GM18907 (cell line): ENCODE data around the gene PTPN21.

ENCODE experiments used
- ATAC-seq: cut with Tn5 transposase; IDR thresholded peaks from one replicate; pipeline ENCODE4 v1.9.1; 2021; ENCODE audit warnings: mild to moderate bottlenecking, moderate library complexity; ENCODE audit not compliant: unreplicated experiment

Gene PTPN21

DNA sequence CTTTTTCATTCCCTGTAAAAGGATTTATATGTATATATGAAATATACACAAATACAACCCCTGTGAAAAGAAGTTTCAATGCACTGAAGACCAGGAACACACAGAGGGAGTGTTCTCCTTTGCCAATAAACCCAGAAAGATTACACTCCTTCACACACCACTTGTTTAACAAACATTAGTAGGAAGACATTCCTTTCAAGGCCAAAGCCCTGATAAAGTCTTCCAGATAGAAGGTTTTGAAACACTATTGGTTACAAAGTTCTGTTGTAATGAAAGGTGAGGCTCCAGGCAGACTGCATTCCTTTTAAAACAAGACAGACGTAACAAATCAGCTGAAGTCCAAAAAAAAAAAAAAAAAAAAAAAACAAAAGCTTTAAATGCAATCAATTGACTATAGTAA lies 81.0 kb downstream of the PTPN21 start:
- no peak for ATAC-seq

- ATAC-seq, result no peak
Observed at GRCh38 chr14:88470542-88471440, 84.0 kb downstream of the PTPN21 start.

- ATAC-seq, result no peak
Observed at GRCh38 chr14:88468406-88468805, 86.4 kb downstream of the PTPN21 start.

GRCh38 chr14:88463318-88463717 lies 91.5 kb downstream of the PTPN21 start:
- no peak for ATAC-seq

DNA sequence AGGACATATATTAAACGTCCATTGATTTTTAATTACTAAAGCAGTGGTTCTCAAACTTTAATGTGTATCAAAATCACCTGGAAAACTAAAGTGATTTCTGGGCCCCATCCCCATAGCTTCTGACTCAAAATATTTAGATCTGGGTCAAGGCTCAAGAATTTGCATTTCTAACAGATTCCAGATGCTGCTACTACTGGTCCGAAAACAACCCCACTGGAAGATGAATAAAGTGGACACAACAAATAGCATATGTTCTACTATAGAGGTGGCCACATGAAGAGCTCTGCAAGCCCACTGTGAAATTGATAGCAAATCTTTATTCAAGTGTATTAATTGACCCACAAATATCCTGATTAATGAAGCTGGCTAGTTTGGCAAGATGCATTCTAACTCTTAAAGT lies 99.9 kb downstream of the PTPN21 start:
- no peak for ATAC-seq

DNA sequence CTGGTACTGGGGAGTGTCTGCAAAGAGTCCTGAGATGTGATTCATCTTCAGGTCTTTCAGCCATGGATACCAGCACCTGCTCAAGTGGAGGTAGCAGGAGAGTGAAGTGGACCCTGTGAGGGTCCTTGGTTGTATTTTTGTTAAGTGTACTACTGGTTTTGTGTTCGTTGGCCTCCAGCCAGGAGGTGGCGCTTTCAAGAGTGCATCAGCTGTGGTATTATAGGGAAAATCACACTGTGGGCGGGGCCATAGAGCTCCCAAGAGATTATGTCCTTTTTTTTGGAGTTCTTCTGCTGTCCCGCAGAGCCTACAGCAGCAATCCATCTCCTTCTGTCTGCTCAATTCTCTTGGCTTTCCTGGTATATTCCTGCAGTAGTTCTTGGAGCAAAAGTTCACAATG lies 102.6 kb downstream of the PTPN21 start:
- ATAC-seq, result no peak

GRCh38 chr14:88439088-88439487 lies 115.7 kb downstream of the PTPN21 start:
- no peak for ATAC-seq

DNA sequence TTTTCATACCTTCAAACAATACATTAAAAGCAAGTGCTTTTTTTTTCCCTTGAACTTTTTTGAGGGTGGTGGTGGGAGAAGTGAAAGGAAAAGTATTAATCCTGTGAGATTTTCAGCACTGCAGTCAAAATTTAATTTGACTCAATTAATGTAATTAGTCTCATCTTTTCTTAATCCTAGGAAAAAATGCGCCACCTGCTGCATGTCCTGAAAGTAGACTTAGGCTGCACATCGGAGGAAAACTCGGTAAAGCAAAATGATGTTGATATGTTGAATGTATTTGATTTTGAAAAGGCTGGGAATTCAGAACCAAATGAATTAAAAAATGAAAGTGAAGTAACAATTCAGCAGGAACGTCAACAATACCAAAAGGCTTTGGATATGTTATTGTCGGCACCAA lies 117.1 kb downstream of the PTPN21 start:
- ATAC-seq, result no peak

- ATAC-seq, result no peak
Observed at GRCh38 chr14:88430976-88431375, 123.8 kb downstream of the PTPN21 start.

GRCh38 chr14:88426271-88426670 lies 128.5 kb downstream of the PTPN21 start:
- ATAC-seq, result no peak

- no peak for ATAC-seq
Observed at GRCh38 chr14:88424573-88424972, 130.2 kb downstream of the PTPN21 start.

DNA sequence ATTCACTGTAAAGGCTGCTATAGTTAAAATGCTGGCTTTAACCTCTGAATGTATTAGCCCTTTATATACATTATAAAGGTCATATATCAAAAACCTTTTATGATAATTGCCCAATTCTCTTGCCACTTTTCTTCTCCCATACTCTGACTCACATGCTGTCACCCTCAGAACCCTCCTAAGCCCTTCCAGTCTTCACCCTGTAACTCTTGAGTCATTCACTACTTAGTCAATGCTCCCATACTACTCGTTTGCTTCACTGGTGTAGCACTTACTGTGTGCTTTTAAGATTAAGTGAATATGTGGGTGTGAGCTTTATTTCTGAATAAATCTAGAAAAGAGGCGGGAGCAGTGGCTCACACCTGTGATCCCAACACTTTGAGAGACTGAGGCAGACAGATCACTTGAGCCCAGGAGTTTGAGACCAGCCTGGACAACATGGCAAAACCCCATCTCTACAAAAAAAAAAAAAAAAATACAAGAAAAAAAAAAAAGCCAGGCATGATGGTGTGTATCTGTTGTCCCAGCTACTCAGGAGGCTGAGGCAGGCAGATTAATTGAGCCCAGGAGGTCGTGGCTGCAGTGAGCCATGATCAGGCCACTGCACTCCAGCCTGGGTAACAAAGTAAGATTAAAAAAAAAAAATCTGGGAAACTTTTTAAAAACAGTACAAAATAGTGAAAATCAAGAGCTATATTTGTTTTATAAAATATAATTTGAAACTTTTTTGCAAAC lies 131.7 kb downstream of the PTPN21 start:
- no peak for ATAC-seq

DNA sequence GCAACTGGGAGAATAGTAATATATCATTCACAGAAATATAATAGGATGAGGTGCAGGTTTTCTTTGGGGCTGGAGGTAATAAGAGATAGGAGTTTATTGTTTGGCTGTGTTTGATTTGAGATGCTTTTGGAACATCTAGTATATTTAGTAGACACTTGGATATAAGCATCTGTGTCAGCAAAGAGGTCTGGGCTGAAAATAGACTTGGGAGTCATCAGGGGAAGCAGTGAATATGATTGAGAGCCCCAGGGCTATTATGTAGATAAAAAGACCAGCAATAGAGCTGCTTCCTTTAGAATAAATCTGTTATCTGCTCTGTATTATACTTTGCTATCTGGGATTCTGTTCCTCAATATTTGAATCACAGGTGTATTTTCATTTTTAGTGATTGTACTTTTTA lies 132.8 kb downstream of the PTPN21 start:
- ATAC-seq, result no peak

DNA sequence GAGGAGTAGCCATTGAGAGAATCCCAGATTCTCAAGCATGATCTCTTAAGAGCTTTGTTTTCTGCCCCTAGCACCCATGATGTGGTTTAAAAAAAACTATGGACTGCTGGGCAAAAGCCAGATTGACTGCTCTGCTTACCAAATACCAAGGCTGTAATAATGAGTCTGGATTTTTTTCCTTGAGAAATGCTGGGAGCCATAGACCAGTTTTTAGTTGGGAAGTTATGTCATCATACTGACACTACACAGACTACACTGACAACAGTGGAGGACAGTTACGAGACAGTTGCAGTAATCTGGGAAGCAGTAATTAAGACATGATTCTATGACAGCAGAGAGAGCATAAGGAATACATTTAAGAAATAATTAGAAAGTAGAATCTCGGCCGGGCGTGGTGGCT lies 133.5 kb downstream of the PTPN21 start:
- ATAC-seq, result no peak

- no peak for ATAC-seq
Observed at GRCh38 chr14:88420187-88420586, 134.6 kb downstream of the PTPN21 start.

DNA sequence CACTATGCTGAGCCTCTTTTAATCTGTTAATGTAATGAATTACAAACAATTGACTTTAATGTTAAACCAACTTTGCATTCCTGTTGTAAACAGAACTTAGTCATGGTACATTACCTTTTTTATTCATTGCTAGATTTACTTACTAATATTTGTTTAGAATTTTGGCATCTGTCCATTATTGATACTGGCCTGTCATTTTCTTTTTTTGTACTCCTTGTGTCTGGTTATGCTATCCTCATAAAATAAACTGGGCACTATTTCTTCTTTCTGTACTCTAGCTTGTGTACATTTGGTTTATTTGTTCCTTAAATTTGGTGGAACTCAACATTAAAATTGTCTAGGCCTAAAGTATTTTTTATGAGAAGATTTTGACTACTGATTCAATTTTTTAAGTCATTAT lies 137.2 kb downstream of the PTPN21 start:
- no peak for ATAC-seq
